MG63 (cell line): ENCODE measurements around the gene ADGRG3. TPM values are rescaled to one million over a fixed set of nuclear protein-coding genes. Genes with fewer than 3 reads are reported as not detected.

ENCODE experiments used
- DNase-seq: peaks from one replicate; pipeline ENCODE4 v3.0.0-alpha.2; 2020
- H3K27me3 ChIP-seq: fragments of 250-450 bp; sonication (Bioruptor Pico); 2 replicates; pipeline ENCODE4 v1.5.1; 2020; ENCODE audit warnings: mild to moderate bottlenecking, moderate library complexity
- H3K36me3 ChIP-seq: fragments of 250-450 bp; sonication (Bioruptor Pico); 2 replicates; pipeline ENCODE4 v1.5.1; 2020; ENCODE audit warnings: mild to moderate bottlenecking, moderate library complexity
- H3K4me3 ChIP-seq: fragments of 250-450 bp; sonication (Bioruptor Pico); 2 replicates; pipeline ENCODE4 v1.5.1; 2020; ENCODE audit warnings: mild to moderate bottlenecking, moderate library complexity
- H3K9me3 ChIP-seq: fragments of 250-450 bp; sonication (Bioruptor Pico); 2 replicates; pipeline ENCODE4 v1.5.1; 2020; ENCODE audit warnings: mild to moderate bottlenecking, moderate library complexity
- total RNA-seq: library from RNA; depleted of rRNA; stranded (reverse); fragments of >200 nt; shearing (Covaris generic); gene quantifications from 2 replicates; pipeline ENCODE4 v1.2.3, GENCODE V29; 2014; ENCODE audit warnings: low replicate concordance

ADGRG3 gene
- total RNA-seq, 1 experiment from 2014 or later = not detected

DNA sequence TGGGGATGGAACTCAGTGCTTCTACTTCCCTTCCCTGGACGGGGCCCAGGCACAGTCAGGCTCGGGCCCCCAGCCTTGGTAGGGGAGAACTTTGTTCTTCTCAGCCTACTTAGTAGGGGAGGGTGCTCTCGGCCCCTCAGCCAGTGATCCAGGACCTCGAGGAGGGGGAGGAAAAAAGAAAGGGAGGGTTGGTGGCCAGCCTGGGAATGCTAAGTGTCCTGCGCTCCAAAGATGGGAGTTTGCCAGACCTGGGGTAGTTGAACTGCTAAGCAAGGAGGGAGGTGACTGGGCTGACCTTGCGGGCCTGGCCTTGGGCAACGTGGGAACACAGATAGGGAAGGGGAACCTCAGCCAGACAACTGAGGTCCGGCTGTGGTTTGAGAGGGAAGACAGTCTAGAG, 27.5 kb upstream of the ADGRG3 start:
- DNase-seq = no peak
- H3K4me3 ChIP-seq = no peak overlapping the region

DNA sequence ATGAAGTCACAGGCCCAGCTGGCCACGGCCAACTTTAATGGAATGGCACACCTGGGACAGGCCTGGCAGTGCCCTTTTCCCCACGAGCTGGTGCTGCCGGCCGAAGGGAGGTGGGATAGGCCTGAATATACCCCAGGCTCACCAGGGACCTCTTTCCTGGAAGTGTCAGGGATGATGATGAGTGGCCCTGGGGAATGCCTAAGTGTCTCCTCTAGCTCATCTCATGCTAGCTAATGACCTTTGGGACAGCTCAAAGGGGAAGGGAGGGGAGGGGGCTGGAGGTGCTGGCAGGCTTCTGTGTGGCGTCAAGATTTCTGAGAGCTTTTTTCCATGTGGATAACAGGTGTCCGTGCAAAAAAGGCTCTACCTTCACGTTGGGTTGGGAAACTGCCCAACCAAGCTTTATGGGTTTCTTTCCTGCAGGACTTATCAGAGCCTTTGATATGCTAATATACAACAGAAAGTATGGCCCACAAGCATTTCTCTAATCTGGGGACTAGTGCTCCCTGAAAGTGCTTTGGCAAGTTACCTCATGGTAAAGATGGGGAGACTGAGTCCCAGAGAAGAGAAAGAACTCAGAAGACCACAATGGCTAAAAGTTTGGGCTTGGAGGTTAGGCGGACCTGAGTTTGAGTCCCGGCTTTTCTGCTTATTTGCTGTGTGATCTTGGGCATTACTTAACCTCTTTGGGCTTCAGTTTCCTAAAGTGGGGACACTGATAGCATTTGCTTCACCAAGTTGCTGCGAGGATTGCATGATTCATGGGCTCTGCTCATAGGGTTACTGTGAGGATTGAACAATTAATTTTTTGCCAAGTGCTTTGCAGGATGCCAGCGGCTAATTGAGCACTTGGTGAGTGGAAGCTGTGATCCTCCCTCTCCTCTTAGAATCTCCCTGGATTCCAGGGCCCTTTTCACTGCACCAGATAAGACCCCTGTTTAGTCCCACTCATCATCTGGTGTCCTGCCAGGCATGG, 25.7 kb upstream of the ADGRG3 start:
- H3K4me3 ChIP-seq = no peak overlapping the region
- H3K36me3 ChIP-seq = no peaks in the 10 kb centered on the region
- no peak for DNase-seq
- H3K27me3 ChIP-seq = no peaks in the 10 kb centered on the region
- H3K9me3 ChIP-seq = no peaks in the 10 kb centered on the region

More for the DNA sequence above, 27.5 kb upstream of the ADGRG3 start:
- Histone ChIP-seq H3K36me3 (no peaks in the 10 kb centered on the region), H3K27me3 (no peaks in the 10 kb centered on the region), H3K9me3 (no peaks in the 10 kb centered on the region)

DNA sequence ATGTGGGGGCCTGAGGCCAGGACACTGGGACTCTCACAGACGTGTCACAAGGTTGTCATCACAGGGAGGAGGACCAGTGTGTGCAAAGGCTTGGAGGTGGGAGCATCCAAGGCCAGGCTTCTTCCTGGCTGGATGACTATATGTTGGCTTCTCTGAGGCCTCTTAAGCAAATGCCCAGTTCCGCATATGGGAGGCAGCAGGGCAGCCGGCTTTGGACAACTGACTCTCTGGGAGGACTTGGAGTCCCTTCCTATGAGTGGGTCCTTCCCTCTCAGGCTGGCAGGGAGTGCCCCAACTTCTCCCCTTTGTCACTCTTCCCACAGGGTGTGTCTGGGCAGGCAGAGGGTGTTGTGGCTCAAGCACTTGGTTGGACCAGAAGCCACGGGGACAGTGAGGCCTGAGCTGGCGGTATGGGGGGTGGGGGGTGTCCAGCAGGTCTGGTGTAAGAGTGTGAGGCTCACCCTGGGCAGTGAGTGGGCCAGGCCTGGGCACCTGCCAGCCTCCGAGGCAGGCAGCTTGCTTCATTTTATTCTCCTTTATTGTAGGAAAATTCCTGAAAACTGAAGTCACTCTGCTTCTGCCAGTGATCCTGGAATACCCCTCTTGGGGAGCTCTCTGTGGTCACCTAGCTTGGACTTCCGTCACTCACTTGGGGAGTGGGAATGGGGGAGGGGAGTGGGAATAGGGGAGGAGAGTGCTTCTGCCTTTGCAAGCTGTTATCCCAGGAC, 24.8 kb upstream of the ADGRG3 start:
- Histone ChIP-seq H3K4me3 (no peak overlapping the region), H3K9me3 (no peaks in the 10 kb centered on the region), H3K27me3 (no peaks in the 10 kb centered on the region), H3K36me3 (no peaks in the 10 kb centered on the region)
- DNase-seq = peak; percentile 98

DNA sequence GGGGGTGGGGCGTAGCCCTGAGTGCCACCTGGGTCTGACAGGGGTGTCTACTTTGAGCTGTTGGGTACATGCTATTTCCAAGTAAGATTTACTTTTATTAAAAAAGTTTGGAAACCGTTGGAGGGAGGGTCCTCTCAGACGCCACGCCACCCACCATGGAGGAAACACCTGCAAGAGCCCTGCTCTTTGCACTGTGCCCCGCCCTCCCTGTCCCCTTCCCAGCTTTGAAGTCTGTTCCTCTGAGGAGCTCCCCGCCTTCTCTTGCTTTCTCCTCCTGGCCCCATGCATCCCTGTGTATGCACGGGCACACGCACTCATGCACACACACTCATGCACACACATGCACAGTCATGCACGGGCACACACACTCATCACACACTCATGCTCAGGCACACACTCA, 24.2 kb upstream of the ADGRG3 start:
- no peak for DNase-seq
- Histone ChIP-seq H3K27me3 (no peaks in the 10 kb centered on the region), H3K36me3 (no peaks in the 10 kb centered on the region), H3K9me3 (no peaks in the 10 kb centered on the region), H3K4me3 (no peak overlapping the region)

- no peak overlapping the region for H3K4me3 ChIP-seq
- H3K9me3 ChIP-seq = no peaks in the 10 kb centered on the region
- H3K36me3 ChIP-seq = no peaks in the 10 kb centered on the region
- H3K27me3 ChIP-seq = no peaks in the 10 kb centered on the region
- no peak for DNase-seq
Observed at GRCh38 chr16:57644383-57645014, 23.6 kb upstream of the ADGRG3 start.

GRCh38 chr16:57645169-57645568, 22.9 kb upstream of the ADGRG3 start:
- no peaks in the 10 kb centered on the region for H3K9me3 ChIP-seq
- no peaks in the 10 kb centered on the region for H3K27me3 ChIP-seq
- H3K4me3 ChIP-seq = no peak overlapping the region
- H3K36me3 ChIP-seq = no peaks in the 10 kb centered on the region
- no peak for DNase-seq

DNA sequence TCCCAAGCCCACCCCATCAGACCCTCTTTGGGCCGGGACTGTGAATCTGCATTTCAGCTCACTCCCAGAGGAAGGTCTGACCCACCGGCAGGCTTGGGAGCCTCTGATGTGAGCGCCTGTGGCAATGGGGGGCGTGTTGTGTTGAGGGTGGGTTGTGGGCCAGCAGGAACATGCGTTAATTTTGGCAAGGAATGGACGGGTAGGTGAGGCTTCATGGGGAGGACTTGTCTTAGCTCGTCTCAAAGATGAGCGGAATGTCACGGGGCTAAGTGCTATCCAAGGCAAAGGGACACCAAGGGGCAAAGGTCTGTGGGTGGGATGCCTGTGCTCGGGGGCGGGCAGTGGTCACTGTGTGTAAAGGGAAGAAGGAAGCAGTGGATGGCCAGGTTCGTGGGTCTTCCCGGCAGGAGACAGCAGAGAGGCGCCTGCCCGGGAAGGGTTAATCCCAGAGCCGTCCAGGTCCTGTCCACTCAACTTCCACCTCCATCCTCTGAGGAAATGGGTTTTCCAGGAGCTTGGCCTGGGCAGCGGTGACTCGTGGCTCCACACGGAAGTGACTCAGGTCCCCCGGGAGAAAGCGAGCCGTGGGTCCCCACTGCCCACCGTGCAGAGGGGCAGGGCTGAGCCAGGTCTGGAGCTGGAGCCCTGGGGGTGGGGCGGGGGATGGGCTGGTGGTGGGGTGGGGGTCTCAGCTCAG, 22.3 kb upstream of the ADGRG3 start:
- Histone ChIP-seq H3K36me3 (no peaks in the 10 kb centered on the region), H3K4me3 (no peak overlapping the region), H3K27me3 (no peaks in the 10 kb centered on the region), H3K9me3 (no peaks in the 10 kb centered on the region)
- peak; percentile 89 for DNase-seq

DNA sequence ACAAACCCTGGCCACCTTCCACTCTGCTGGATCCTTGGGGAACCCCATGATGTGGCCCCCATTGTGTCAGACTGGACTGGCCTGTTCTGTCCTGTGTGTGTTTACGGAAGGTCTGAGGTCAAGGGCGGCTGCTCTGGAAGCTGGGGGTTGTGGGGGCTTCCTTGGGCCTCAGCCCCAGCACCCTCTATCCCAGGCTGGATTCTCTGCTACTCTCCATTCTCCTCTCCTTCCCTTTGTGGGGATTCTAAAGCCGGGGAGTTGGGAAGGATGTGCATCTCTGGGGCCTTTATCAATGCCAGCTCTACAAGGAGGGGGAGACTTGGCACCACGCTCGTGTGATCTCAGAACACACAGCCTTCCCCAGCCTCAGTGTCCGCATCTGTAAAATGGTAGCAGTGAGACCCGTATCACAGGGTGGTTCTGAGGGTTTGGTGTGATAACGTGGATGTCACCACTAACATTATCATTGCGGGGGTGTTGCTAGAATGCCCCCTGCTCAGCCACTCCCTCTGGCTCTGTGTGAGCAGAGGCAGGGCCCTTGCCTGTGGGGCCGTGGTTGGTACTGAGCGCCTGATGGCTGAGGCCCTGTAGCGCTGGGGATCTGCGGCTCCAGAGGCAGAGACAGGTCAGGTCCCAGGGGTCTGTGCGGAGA, 21.6 kb upstream of the ADGRG3 start:
- no peaks in the 10 kb centered on the region for H3K27me3 ChIP-seq
- no peaks in the 10 kb centered on the region for H3K36me3 ChIP-seq
- no peak overlapping the region for H3K4me3 ChIP-seq
- DNase-seq = no peak
- H3K9me3 ChIP-seq = no peaks in the 10 kb centered on the region

DNA sequence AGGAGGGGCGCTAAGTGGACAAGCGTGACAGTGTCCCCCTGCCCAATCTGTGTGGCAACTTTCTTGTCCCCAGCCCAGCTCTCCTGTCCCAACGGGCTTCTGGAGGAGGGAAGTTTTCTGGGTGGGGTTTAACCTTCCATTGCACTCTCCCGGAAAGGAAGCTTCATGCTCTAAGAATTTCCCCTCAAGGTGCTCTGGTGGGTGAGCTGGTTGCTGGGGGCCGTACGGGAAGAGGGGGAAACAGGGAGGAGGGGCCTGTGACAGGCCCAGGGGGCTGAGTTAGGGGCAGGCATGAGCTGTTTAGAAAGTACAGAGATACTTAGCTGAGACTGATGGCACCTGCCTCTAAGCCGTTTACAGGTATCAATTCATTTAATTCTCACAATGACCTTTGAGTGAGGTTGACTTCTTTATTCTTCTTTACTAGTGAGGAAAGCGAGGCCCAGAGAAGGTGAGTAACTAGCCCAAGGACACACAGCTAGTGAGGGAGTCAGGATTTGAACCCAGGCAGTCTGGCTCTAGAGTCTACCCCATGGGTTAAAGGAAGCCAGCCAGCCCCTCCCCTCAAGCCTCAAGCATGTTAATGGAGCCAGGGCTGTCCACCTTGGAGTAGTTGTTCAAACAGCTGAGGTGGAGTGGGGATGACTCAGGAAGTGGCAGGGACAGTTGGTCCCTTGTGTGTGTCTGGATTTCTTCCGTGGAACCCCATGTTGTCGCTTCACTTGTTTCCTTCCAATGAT, 20.8 kb upstream of the ADGRG3 start:
- Histone ChIP-seq H3K27me3 (no peaks in the 10 kb centered on the region), H3K4me3 (no peak overlapping the region), H3K9me3 (no peaks in the 10 kb centered on the region), H3K36me3 (no peaks in the 10 kb centered on the region)
- no peak for DNase-seq

- Histone ChIP-seq H3K27me3 (no peaks in the 10 kb centered on the region), H3K9me3 (no peaks in the 10 kb centered on the region), H3K4me3 (no peak overlapping the region), H3K36me3 (no peaks in the 10 kb centered on the region)
- no peak for DNase-seq
Observed at GRCh38 chr16:57648125-57648524, 20.0 kb upstream of the ADGRG3 start.

- no peaks in the 10 kb centered on the region for H3K9me3 ChIP-seq
- H3K36me3 ChIP-seq = no peaks in the 10 kb centered on the region
- no peaks in the 10 kb centered on the region for H3K27me3 ChIP-seq
- H3K4me3 ChIP-seq = no peak overlapping the region
- peak; percentile 73 for DNase-seq
Observed at GRCh38 chr16:57648581-57649442, 19.3 kb upstream of the ADGRG3 start.

DNA sequence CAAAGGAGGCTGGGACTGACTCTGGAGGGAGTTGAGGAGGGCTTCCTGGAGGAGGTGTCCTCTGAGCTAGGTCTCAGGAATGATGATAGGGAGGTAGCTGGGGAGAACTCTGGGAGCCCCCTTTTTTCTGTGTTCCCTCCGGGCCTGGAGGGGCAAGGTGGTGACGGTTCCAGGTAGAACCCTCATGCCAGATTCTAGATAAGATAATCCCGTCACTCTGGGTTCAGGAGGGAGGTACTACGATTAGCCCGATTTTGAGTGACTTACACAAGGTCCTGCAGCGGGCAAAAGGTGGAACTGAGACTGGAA, 18.7 kb upstream of the ADGRG3 start:
- H3K4me3 ChIP-seq = no peak overlapping the region
- H3K27me3 ChIP-seq = no peaks in the 10 kb centered on the region
- no peaks in the 10 kb centered on the region for H3K36me3 ChIP-seq
- H3K9me3 ChIP-seq = no peaks in the 10 kb centered on the region
- no peak for DNase-seq

DNA sequence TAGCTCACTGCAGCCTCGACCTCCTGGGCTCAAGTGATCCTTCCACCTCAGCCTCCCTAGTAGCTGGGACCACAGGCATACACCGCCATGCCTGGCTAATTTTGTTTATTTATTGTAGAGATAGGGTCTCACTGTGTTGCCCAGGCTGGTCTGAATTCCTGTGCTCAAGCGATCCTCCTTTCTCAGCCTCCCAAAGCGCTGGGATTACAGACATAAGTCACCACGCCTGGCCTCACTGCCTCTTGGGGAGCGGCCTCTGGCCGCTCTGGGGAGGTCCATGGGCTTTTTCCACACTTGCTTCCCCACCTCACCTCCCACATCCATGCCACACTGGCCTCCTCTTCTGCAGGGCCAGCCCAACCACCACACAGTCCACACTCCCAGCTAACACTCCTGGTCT, 18.3 kb upstream of the ADGRG3 start:
- no peak for DNase-seq
- H3K36me3 ChIP-seq = no peaks in the 10 kb centered on the region
- H3K27me3 ChIP-seq = no peaks in the 10 kb centered on the region
- no peaks in the 10 kb centered on the region for H3K9me3 ChIP-seq
- no peak overlapping the region for H3K4me3 ChIP-seq

- DNase-seq = no peak
- no peak overlapping the region for H3K4me3 ChIP-seq
- H3K9me3 ChIP-seq = no peaks in the 10 kb centered on the region
- H3K27me3 ChIP-seq = no peaks in the 10 kb centered on the region
- H3K36me3 ChIP-seq = no peaks in the 10 kb centered on the region
Observed at GRCh38 chr16:57651344-57652333, 16.5 kb upstream of the ADGRG3 start.
